Naive thymus-derived CD8-positive, alpha-beta T cell (primary cell): ENCODE measurements around the gene HS6ST3. TPM values are rescaled to one million over a fixed set of nuclear protein-coding genes. Genes with fewer than 3 reads are reported as not detected.
A peak's percentile ranks its signal among the peaks of the same experiment; 100 is the strongest.

Source experiments
- ATAC-seq, 2 donors: fragments of 150-1000 bp; cut with Tn5 transposase in 1 of 2; sonication (Bioruptor Pico), chemical (Tn5 transposase) in 1 of 2; 1 replicate in 1 of 2; 2 replicates in 1 of 2; pipeline ENCODE4 v1.10.0; 2021; ENCODE audit warnings: mild to moderate bottlenecking in 2 of 2, moderate library complexity in 2 of 2
- POLR2A ChIA-PET: fragments of 350-600 bp; sonication (Branson Sonifier 250); formaldehyde crosslinking; loops from one replicate; lab custom pipeline; 2021; ENCODE audit warnings: antibody characterized with exemption; lab: Charles Lee
- DNase-seq, 10 donors: peaks; one replicate each; pipeline versions ENCODE4 v3.0.0 to v3.0.0-alpha.2; 2020 to 2022
- H3K27ac Mint-ChIP-seq, 10 donors: one replicate each; pipeline ENCODE4 v1.8.0; 2020 to 2022; ENCODE audit warnings: mild to moderate bottlenecking in 10 of 10, mixed read lengths in 10 of 10, moderate library complexity in 4 of 10, inconsistent platforms in 1 of 10
- H3K27me3 Mint-ChIP-seq, 5 donors: one replicate each; pipeline ENCODE4 v1.8.0; 2021 to 2022; ENCODE audit warnings: mixed read lengths in 5 of 5
- H3K36me3 Mint-ChIP-seq, 3 donors: one replicate each; pipeline ENCODE4 v1.8.0; 2020 to 2022; ENCODE audit warnings: mixed read lengths in 3 of 3, mild to moderate bottlenecking in 2 of 3, inconsistent platforms in 1 of 3
- H3K4me1 Mint-ChIP-seq, 4 donors: one replicate each; pipeline ENCODE4 v1.8.0; 2021 to 2022; ENCODE audit warnings: mixed read lengths in 4 of 4
- H3K4me3 Mint-ChIP-seq, 10 donors: one replicate each; pipeline ENCODE4 v1.8.0; 2020 to 2022; ENCODE audit warnings: mild to moderate bottlenecking in 10 of 10, mixed read lengths in 10 of 10, moderate library complexity in 6 of 10, inconsistent platforms in 1 of 10
- H3K9me3 Mint-ChIP-seq, 9 donors: one replicate each; pipeline ENCODE4 v1.8.0; 2020 to 2022; ENCODE audit warnings: mixed read lengths in 9 of 9, mild to moderate bottlenecking in 3 of 9, inconsistent platforms in 1 of 9, moderate library complexity in 1 of 9
- polyA plus RNA-seq, 3 donors: library from polyadenylated mRNA; unstranded; fragments of 300-500 nt; fragmentation: Illumina TruSeq; gene quantifications; one replicate each; pipeline ENCODE4 v1.2.3, GENCODE V29; 2021
- total RNA-seq, 8 experiments: library from RNA in 2 of 8; stranded (reverse) in 2 of 8; gene quantifications; one replicate each; pipeline ENCODE4 v1.2.3 and lab custom pipeline; 2021 to 2026

Gene HS6ST3
- total and polyA plus RNA-seq, 5 experiments from 2014 or later, result not detected

- Mint-ChIP-seq H3K27me3 (peaks cover 0 to 2% (median 0%) of the 10 kb centered on the region in 5 donors), H3K4me3 (no peak overlapping the region), H3K9me3 (peaks cover 0 to 14% (median 3%) of the 10 kb centered on the region in 9 donors), H3K27ac (no peak overlapping the region), H3K4me1 (no peaks in the 10 kb centered on the region), H3K36me3 (no peaks in the 10 kb centered on the region)
- POLR2A ChIA-PET, result no interaction called here
- DNase-seq (no peak), ATAC-seq (no peak)
Observed at GRCh38 chr13:96181911-96182310, 92.0 kb downstream of the HS6ST3 start.

GRCh38 chr13:96185818-96186217, 95.9 kb downstream of the HS6ST3 start:
- Mint-ChIP-seq H3K36me3 (no peaks in the 10 kb centered on the region), H3K4me3 (no peak overlapping the region), H3K27me3 (peaks cover 0 to 2% (median 0%) of the 10 kb centered on the region in 5 donors), H3K4me1 (no peaks in the 10 kb centered on the region), H3K9me3 (peaks cover 0 to 8% (median 0%) of the 10 kb centered on the region in 9 donors), H3K27ac (no peak overlapping the region)
- POLR2A ChIA-PET, result no interaction called here
- ATAC-seq (no peak), DNase-seq (no peak)

GRCh38 chr13:96191367-96191766, 101.5 kb downstream of the HS6ST3 start:
- Mint-ChIP-seq H3K36me3 (no peaks in the 10 kb centered on the region), H3K27me3 (peaks cover 0 to 3% (median 0%) of the 10 kb centered on the region in 5 donors), H3K4me1 (no peaks in the 10 kb centered on the region), H3K27ac (no peak overlapping the region), H3K4me3 (no peak overlapping the region), H3K9me3 (peaks cover 0 to 4% (median 0%) of the 10 kb centered on the region in 9 donors)
- POLR2A ChIA-PET, result no interaction called here
- no peak for DNase-seq
- no peak for ATAC-seq

GRCh38 chr13:96193728-96194310, 103.9 kb downstream of the HS6ST3 start:
- no peak for ATAC-seq
- peaks cover 0 to 9% (median 0%) of the 10 kb centered on the region in 9 donors for H3K9me3 Mint-ChIP-seq
- no peaks in the 10 kb centered on the region for H3K4me1 Mint-ChIP-seq
- no peaks in the 10 kb centered on the region for H3K36me3 Mint-ChIP-seq
- H3K27me3 Mint-ChIP-seq, result peaks cover 0 to 5% (median 0%) of the 10 kb centered on the region in 5 donors
- POLR2A ChIA-PET, result no interaction called here
- no peak overlapping the region for H3K4me3 Mint-ChIP-seq
- no peak overlapping the region for H3K27ac Mint-ChIP-seq
- no peak for DNase-seq

GRCh38 chr13:96198038-96198437, 108.1 kb downstream of the HS6ST3 start:
- Mint-ChIP-seq H3K27ac (no peak overlapping the region), H3K4me3 (no peak overlapping the region), H3K4me1 (no peaks in the 10 kb centered on the region), H3K36me3 (no peaks in the 10 kb centered on the region), H3K9me3 (peaks cover 0 to 22% (median 3%) of the 10 kb centered on the region in 9 donors), H3K27me3 (peaks cover 0 to 12% (median 0%) of the 10 kb centered on the region in 5 donors)
- POLR2A ChIA-PET, result no interaction called here
- ATAC-seq (no peak), DNase-seq (no peak)

- ATAC-seq, result no peak
- peaks cover 0 to 22% (median 3%) of the 10 kb centered on the region in 9 donors for H3K9me3 Mint-ChIP-seq
Observed at GRCh38 chr13:96199315-96199714, 109.4 kb downstream of the HS6ST3 start.

GRCh38 chr13:96200810-96201209, 110.9 kb downstream of the HS6ST3 start:
- Mint-ChIP-seq H3K4me3 (no peak overlapping the region), H3K27me3 (peaks cover 0 to 15% (median 0%) of the 10 kb centered on the region in 5 donors), H3K9me3 (peaks cover 0 to 22% (median 8%) of the 10 kb centered on the region in 9 donors), H3K4me1 (no peaks in the 10 kb centered on the region), H3K27ac (no peak overlapping the region), H3K36me3 (no peaks in the 10 kb centered on the region)
- DNase-seq, result no peak
- ATAC-seq, result no peak
- POLR2A ChIA-PET, result interaction anchor here (0.5 kb wide), 1 partner anchor 920 kb away, joined by 4 read pairs; no protein-coding TSS in a partner anchor

More at GRCh38 chr13:96199315-96199714, 109.4 kb downstream of the HS6ST3 start:
- Mint-ChIP-seq H3K27me3 (peaks cover 0 to 15% (median 0%) of the 10 kb centered on the region in 5 donors), H3K4me3 (no peak overlapping the region), H3K27ac (no peak overlapping the region), H3K4me1 (no peaks in the 10 kb centered on the region), H3K36me3 (no peaks in the 10 kb centered on the region)
- POLR2A ChIA-PET, result no interaction called here
- no peak for DNase-seq

- ATAC-seq, result no peak
- peaks cover 0 to 24% (median 9%) of the 10 kb centered on the region in 9 donors for H3K9me3 Mint-ChIP-seq
- H3K4me3 Mint-ChIP-seq, result no peak overlapping the region
- H3K36me3 Mint-ChIP-seq, result no peaks in the 10 kb centered on the region
- H3K4me1 Mint-ChIP-seq, result no peaks in the 10 kb centered on the region
- POLR2A ChIA-PET, result no interaction called here
- H3K27ac Mint-ChIP-seq, result peak overlapping the region in 1 of 10 donors; percentile 34
- DNase-seq, result no peak
- peaks cover 0 to 15% (median 0%) of the 10 kb centered on the region in 5 donors for H3K27me3 Mint-ChIP-seq
Observed at GRCh38 chr13:96202315-96202714, 112.4 kb downstream of the HS6ST3 start.

- H3K27ac Mint-ChIP-seq, result no peak overlapping the region
- DNase-seq (no peak), ATAC-seq (no peak)
- POLR2A ChIA-PET, result no interaction called here
- no peaks in the 10 kb centered on the region for H3K4me1 Mint-ChIP-seq
- peaks cover 0 to 24% (median 7%) of the 10 kb centered on the region in 9 donors for H3K9me3 Mint-ChIP-seq
- peaks cover 0 to 15% (median 0%) of the 10 kb centered on the region in 5 donors for H3K27me3 Mint-ChIP-seq
- H3K36me3 Mint-ChIP-seq, result no peaks in the 10 kb centered on the region
- H3K4me3 Mint-ChIP-seq, result no peak overlapping the region
Observed at GRCh38 chr13:96203471-96203870, 113.6 kb downstream of the HS6ST3 start.

GRCh38 chr13:96214824-96215445, 125.0 kb downstream of the HS6ST3 start:
- H3K4me1 Mint-ChIP-seq, result no peaks in the 10 kb centered on the region
- no peaks in the 10 kb centered on the region for H3K36me3 Mint-ChIP-seq
- H3K9me3 Mint-ChIP-seq, result peaks cover 0 to 20% (median 2%) of the 10 kb centered on the region in 9 donors
- H3K27me3 Mint-ChIP-seq, result no peaks in the 10 kb centered on the region
- H3K4me3 Mint-ChIP-seq, result no peak overlapping the region
- H3K27ac Mint-ChIP-seq, result no peak overlapping the region
- POLR2A ChIA-PET, result no interaction called here
- ATAC-seq (no peak), DNase-seq (no peak)

GRCh38 chr13:96216543-96216942, 126.6 kb downstream of the HS6ST3 start:
- POLR2A ChIA-PET, result no interaction called here
- Mint-ChIP-seq H3K36me3 (no peaks in the 10 kb centered on the region), H3K4me1 (no peaks in the 10 kb centered on the region), H3K27ac (no peak overlapping the region), H3K27me3 (no peaks in the 10 kb centered on the region), H3K4me3 (no peak overlapping the region), H3K9me3 (peaks cover 0 to 20% (median 2%) of the 10 kb centered on the region in 9 donors)
- DNase-seq (no peak), ATAC-seq (no peak)

- no peak overlapping the region for H3K4me3 Mint-ChIP-seq
- ATAC-seq (no peak), DNase-seq (no peak)
- POLR2A ChIA-PET, result no interaction called here
- H3K4me1 Mint-ChIP-seq, result no peaks in the 10 kb centered on the region
- H3K27me3 Mint-ChIP-seq, result no peaks in the 10 kb centered on the region
- peaks cover 0 to 20% (median 0%) of the 10 kb centered on the region in 9 donors for H3K9me3 Mint-ChIP-seq
- H3K36me3 Mint-ChIP-seq, result no peaks in the 10 kb centered on the region
- H3K27ac Mint-ChIP-seq, result no peak overlapping the region
Observed at GRCh38 chr13:96218475-96218874, 128.6 kb downstream of the HS6ST3 start.

- no peak overlapping the region for H3K27ac Mint-ChIP-seq
- no peak overlapping the region for H3K4me3 Mint-ChIP-seq
- H3K4me1 Mint-ChIP-seq, result no peaks in the 10 kb centered on the region
- no peaks in the 10 kb centered on the region for H3K36me3 Mint-ChIP-seq
- POLR2A ChIA-PET, result no interaction called here
- DNase-seq, result no peak
- H3K27me3 Mint-ChIP-seq, result no peaks in the 10 kb centered on the region
- H3K9me3 Mint-ChIP-seq, result peaks cover 0 to 14% (median 0%) of the 10 kb centered on the region in 9 donors
- ATAC-seq, result no peak
Observed at GRCh38 chr13:96221471-96221870, 131.6 kb downstream of the HS6ST3 start.
